Measurements from ENCODE around the gene ERC1. TPM values are rescaled to one million over a fixed set of nuclear protein-coding genes. Genes with fewer than 3 reads are reported as not detected.
"Not testable (repeated sequence)": the region's sequence is repeated elsewhere in the genome, so short reads cannot be mapped to it uniquely, and the experiment has no call there.

ERC1 gene
- polyA plus RNA-seq, 4 donors, result 35.3 to 43.4 (median 37.5) TPM

DNA sequence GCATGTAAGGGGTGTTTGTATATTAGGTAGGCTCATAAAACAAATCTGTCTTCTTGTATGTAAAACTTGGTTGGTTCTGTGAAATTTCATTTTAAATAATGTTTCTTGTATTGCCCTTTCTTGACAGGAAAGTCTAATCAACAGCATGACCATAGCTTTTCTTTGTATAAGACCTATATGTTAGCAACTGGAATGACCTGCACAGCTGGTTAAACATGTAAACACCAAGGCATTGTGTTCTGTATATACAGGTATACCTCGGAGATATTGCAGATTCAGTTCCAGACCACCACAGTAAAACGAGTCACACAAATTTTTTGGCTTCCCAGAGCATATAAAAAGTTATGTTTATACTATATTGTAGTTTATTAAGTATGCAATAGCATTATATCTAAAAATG lies 183.6 kb downstream of the ERC1 start:
- DNase-seq (ENCODE audit: low read depth in 4 of 4, low spot score in 2 of 4), result no peak

DNA sequence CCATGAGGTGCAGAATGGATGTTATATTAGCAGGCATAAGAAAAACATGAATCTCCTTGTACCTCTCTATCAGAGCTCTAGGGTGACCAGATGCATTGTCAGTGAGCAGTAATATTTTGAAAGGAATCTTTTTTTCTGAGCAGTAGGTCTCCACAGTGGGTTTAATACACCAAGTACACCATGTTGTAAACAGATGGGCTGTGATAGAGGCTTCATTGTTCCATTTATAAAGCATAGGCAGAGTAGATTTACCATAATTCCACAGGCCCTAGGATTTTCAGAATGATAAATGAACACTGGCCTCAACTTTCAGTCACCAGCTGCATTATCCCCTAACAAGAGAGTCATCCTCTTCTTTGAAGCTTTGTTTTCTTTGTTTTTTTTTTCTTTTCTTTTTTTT lies 185.2 kb downstream of the ERC1 start:
- no peak for DNase-seq (ENCODE audit: low read depth in 4 of 4, low spot score in 2 of 4)

DNA sequence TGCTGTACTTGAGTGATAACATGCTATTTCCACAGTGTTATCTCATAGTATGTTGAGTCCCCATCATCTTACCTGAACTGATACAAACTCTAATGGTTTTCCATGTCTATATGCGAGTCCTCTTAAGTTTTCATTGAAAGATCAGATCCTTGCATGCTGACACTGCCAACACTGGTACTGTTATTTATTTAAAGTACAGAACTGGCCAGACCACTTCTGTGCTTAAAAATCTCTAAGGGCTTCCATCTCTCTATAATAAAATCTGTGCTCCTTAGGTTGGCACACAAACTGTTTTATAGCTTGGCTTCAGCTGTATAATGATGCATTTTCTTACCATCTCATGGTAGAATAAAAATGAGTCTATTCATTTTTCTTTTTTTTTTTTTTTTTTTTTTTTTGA lies 188.1 kb downstream of the ERC1 start:
- DNase-seq (ENCODE audit: low read depth in 4 of 4, low spot score in 2 of 4), result no peak

DNA sequence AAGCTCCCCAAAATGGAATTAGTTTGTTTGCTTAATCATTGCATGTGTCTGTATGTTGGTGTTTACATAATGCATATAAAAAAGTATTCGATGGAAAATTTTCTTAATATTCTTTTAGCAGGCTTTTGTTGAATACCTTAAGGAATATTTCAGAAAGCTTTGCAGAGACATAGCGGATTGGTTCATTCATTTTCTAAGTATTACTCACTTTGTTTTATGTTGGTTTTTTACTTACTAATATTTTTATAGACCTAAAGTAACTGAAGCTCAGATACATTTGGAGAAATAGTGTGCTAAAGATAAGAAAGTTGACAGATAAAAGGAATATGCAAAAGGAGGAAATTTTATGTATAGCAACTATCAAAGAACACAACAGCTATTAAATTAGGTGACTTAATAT lies 191.0 kb downstream of the ERC1 start:
- DNase-seq (ENCODE audit: low read depth in 4 of 4, low spot score in 2 of 4), result no peak

DNA sequence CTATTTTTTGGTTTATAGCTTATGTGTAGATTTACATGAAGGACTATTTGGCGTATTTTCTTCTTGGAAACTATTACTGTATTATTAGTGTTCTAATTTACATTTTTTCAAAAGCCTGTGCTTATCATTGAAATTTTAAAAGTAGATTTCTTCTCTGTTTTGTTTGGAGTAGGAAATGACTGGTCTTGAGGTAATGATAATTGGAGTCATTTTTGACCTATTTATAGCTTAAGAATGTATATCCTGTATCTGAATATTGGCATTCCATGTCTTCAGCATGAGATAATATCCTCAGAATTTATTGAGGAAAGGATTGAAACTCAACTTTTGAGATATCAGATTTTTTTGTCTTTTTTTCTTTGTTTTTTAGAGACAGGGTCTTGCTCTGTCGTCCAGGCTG lies 193.4 kb downstream of the ERC1 start:
- DNase-seq (ENCODE audit: low read depth in 4 of 4, low spot score in 2 of 4), result no peak

DNA sequence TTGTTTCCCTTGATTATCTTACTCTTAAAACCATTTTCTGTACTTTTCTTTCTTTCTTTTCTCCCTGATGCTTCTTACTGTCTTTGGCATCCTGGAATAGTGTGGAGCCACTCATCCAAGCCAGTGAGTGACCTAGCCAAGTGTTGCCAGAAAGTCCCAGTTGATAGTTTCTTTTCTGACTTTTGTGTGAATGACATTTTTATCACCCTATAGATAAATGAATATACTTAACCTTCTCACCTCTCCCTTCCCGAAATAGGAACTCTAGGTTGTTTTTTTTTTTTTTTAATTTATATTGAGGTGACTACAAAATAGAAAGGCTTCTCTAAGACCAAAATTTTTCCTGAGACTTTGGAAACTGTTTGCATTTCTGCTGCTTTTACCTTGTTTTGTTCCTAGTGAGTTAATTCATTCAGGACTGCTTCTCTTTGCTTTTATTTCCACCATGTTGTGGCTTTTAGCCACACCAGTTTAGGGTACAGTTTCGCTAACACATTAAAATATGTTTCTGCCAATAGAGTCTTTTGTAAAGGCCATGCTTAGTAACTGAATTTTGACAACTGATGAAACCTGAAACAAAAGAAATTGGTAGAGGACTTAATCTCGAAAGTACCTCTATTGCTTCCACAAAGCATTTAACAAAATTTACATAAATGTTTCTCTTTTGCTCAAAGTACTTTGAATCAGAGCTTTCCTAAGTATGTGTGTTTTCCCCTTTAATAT lies 194.6 kb downstream of the ERC1 start:
- DNase-seq (ENCODE audit: low read depth in 4 of 4, low spot score in 2 of 4), result no peak

DNA sequence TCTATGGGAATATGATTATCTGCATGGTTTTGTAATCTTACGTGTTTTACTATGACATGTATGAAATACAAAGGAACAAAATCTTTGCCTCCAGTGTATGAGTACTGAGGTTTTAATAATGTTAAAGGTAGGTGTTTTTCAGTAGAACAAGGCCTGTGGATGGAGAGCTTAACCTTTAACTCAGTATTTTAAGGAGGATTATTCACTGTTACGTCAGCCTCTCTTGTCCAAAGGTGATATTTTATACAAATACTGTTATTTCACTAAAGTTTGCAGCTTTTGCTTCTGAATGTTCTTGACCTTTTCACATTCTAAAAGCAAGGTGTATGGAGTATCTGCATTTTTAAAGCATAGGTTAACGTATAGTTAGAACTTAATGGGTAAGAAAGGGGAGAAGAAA lies 195.3 kb downstream of the ERC1 start:
- DNase-seq (ENCODE audit: low read depth in 4 of 4, low spot score in 2 of 4), result no peak

DNA sequence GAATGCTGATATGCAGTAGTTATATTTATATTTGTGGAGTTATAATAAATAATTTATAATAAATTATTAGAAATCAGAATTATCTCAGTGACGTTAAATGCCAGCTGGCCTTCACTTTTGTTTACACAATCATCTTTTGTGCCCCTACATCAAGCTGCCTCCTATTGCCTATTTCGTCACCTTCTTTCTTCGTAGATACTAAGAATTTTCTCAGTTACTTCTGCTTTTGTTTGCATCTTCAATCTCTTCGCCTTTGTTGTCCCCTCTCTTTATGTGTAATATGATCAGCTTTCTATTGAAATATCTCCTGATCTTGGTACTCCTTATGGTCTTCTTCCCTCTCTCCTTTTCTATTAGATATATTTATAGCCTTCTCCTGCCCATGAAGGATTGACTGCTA lies 197.0 kb downstream of the ERC1 start:
- DNase-seq (ENCODE audit: low read depth in 4 of 4, low spot score in 2 of 4), result no peak

DNA sequence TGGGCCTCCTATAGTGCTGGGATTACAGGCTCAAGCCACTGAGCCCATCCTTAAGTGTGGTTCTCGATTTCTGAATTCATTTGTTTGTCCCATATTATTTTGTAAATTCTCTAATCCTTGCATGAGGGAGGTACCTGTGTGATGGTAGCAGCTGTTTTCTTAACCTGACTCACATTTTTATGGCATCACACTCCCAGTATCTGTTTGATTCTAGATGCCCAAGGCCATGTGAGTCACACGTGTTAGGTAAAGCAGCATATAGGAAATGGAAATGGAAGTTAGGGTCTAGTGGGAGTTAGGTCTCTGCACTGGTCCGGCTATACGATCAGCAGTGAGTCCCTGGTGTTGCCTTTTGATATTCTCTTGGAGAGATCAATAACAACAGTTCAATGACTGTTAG lies 198.1 kb downstream of the ERC1 start:
- DNase-seq (ENCODE audit: low read depth in 4 of 4, low spot score in 2 of 4), result no peak

DNA sequence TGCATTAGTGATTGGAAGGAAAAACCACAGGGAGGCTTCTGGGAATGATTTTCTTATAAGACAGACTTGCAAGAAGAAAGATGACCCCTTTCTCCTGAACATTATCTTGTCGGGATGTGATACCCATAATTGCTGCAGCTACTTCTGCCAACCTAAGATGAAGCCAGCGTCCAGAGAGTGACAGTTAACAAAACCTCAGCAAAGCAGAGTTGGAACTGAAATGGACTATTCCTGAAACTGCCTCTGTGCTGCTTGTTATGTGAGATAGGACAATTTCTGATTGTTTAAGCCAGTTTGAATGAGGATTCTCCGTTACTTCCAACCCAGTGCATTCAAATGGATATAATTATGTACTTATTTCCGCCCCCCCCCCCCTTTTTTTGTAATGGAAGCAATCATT lies 204.5 kb downstream of the ERC1 start:
- no peak for DNase-seq (ENCODE audit: low read depth in 4 of 4, low spot score in 2 of 4)

DNA sequence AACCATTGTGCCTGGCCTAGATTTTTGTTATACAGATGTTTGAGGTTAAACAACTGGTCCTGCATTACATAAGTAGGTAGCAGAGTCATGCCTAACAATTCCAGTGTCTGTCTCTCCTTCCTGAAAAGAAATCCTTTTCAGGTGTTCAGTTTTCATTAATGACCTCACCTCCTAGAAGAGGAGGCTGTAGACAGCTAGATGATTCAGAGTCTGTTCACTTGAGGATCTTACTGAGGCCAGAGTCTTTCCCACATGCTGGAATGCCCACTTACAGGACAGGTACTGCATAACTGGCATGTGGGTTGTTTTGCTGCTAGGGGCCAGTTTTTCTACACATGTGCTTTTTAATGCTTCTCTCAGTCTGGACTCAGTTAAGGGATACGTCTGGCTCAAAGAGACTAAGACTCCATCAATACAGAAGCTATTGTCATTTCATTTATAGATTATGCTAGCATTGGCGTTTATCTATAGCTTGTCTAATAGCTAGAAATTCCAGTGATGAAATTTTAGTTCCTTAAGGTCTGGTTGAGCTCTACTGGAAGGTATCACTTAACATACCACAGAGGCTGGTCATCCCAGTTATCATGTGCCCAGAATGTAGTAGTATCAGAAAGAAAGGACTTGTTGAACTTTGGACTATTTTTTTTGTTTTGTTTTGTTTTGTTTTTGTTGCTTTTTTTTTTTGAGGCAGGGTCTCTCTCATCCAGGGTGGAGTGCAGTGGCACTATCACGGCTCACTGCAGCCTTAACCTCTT lies 206.4 kb downstream of the ERC1 start:
- DNase-seq (ENCODE audit: low read depth in 4 of 4, low spot score in 2 of 4), result no peak

DNA sequence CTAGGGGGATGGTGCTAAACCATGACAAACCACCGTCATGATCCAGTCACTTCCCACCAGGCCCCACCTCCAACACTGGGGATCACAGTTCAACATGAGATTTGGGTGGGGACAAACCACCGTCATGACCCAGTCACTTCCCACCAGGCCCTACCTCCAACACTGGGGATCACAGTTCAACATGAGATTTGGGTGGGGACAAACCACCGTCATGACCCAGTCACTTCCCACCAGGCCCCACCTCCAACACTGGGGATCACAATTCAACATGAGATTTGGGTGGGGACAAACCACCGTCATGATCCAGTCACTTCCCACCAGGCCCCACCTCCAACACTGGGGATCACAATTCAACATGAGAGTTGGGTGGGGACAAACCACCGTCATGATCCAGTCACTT lies 207.8 kb downstream of the ERC1 start:
- not testable (repeated sequence) for DNase-seq (ENCODE audit: low read depth in 4 of 4, low spot score in 2 of 4)

DNA sequence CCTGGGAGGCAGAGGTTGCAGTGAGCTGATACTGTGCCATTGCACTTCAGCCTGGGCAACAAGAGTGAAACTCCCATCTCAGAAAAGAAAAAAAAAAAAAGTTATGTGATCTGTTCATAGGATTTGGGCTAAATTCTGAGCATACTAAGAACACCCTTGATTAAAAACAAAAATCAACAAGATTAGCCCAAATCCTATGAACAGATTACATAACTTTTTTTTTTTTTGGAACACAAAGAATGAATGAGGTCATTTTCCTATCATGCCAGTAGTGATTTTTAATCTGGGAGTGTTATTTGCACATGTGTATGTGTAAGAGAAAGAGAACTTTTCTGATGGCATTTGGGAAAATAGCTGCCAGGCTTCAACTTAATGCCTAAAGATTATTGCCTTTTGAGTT lies 208.7 kb downstream of the ERC1 start:
- no peak for DNase-seq (ENCODE audit: low read depth in 4 of 4, low spot score in 2 of 4)

DNA sequence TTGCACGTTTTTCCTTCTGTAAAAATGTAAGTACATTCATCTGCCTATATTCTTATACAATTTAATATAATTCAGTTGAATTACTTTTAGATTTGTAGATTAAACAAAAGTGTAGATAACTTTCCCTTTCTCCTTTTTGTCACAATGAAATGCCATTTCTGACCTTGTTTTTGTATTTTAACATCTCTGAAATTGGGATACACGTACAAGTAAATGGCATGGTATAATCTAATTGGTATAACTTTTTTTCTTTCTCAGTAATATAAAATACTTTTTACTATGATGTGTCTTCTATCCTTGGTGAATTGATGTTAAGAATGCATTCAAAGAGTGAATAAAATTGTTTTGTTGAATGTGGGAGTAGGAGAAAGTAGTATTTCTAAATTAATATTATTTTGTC lies 210.0 kb downstream of the ERC1 start:
- DNase-seq (ENCODE audit: low read depth in 4 of 4, low spot score in 2 of 4), result no peak

DNA sequence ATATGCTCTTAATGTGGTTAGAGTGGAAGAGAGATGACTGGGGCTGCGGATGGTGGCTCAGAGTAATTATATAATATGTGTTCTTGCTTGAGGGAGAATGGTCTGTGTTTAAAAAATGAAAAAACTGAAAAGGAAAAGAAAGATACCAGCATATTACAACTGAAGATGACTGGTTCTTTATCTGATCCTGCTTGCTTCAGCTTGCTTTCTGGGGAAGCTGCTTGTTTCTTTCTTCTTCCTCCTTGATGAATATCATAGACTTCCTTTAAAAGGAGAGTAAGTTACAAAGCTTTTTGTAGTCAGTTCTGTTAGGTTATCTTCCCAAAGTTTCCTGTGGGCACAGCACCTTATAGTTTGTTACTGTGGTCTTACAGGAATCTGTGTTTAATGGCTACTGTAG lies 210.9 kb downstream of the ERC1 start:
- no peak for DNase-seq (ENCODE audit: low read depth in 4 of 4, low spot score in 2 of 4)

DNA sequence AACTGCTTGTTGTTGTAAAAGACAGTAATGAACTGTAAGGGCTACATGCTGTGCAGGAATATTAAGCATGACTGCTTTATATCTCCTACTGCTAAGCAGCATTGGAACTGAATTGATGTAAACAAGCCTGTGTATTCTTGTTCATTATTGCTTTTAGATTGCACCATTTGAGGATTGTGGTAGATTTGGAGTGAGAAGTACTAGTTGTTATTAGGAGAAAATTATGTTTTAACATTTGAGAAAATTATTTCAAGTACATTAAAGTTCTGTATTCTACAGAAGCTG lies 212.7 kb downstream of the ERC1 start:
- no peak for DNase-seq (ENCODE audit: low read depth in 4 of 4, low spot score in 2 of 4)

DNA sequence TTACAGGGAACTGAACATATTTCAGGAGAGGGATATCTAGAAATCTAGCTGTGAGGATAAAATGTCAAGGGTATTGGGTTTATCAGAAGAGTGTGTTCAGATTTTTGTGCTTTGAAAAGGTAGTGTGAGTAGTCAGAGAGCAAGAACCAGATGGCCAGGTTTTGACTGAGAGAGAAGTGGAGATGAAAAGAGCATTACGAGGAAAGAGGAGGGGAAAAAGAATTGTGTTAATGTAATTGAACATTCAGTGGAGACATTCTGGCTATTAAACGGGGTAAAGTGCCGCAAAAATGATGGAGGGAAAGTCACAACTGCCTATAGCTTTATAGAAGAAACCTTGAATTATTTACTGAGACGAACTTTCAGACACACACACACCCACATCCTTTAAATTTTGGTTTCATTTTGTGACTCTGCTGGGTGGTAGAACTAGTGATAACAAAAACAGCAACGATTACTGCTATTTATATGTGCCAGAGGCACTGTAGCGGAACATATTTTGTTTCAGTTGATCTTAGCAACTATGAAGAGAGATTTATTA lies 213.6 kb downstream of the ERC1 start:
- DNase-seq (ENCODE audit: low read depth in 4 of 4, low spot score in 2 of 4), result no peak

DNA sequence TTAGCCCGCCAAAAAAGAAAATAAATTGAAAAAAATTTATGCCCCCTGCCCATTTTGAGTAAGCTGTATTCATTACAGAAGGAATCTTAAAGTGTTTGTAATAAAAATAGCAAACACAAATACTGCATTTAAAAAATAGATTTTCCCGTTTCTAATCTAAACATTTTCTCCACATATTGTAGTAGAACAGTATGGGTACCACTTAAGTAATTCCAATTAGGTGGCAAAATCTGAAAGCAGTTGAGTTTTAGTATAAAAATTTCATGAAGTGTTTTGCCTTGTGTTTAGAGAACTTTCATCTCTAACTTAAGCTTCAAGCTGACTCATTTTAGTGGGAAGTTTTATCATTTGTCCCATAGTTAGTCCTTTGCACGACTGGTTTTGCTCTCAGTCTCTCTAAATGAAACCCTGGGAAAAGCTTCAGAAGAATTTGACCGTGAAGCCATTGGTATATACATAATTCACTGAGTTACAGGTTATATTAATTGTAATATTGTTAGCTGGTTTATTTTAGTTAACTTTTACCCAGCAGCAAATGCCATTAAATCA lies 214.6 kb downstream of the ERC1 start:
- DNase-seq (ENCODE audit: low read depth in 4 of 4, low spot score in 2 of 4), result no peak

DNA sequence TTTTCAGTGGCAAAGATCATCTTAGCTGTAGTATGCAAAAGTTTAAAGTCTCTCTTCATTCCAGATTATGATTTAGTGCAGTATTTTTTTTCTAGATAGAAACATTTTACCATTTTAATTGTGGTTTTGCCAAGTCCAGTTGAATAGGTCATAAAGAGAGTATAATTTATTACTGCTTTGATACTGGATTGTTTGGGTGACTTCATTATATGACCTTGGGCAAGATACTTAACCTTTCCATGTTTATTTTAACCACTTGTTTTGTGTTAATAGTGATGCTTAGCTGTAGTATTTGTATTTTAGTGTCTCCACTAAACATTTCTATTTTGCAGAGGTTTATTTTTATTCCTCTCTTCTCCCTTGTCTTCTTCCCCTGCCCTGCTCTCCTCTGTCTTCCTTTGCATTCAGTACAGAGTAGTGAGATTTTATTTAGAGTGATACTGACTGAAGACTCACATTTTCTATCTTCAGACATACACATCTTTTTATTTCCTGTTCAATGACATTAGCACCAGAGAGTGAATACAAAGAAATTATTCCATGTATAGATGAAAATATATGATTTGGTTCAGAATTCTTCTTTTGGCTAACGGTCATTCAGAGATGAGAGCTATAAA lies 215.2 kb downstream of the ERC1 start:
- DNase-seq (ENCODE audit: low read depth in 4 of 4, low spot score in 2 of 4), result no peak

DNA sequence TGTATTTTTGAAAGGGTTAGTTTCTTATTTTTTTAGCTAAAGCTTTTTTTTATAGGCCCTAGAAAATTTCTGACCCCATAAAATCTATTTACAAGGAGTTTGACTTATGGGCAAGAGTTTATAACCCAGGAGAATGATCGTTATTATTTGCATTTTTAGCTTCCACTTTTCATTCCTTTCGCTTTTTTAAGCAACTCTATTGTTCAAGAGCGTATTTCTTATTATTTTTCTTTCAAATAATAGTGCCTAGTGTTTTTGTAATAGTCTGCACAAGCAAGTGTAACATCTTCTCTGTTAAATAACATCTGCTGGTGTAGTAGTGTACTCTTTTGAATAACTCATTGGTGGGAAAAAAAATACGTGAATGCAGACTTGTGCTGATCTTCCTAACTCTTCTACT lies 216.3 kb downstream of the ERC1 start:
- DNase-seq (ENCODE audit: low read depth in 4 of 4, low spot score in 2 of 4), result no peak

DNA sequence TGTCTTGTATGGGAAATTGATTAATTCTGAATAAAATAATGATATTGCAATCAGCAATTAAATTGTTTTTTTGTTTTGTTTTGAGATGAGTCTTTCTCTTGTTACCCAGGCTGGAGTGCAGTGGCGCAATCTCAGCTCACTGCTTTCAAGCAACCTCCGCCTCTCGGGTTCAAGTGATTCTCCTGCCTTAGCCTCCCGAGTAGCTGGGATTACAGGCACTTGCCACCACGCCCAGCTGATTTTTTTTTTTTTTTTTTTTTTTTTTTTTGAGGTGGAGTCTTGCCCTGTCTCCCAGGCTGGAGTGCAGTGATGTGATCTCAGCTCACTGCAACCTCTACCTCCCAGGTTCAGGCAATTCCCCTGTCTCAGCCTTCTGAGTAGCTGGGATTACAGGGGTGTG lies 217.7 kb downstream of the ERC1 start:
- not testable (repeated sequence) for DNase-seq (ENCODE audit: low read depth in 4 of 4, low spot score in 2 of 4)

DNA sequence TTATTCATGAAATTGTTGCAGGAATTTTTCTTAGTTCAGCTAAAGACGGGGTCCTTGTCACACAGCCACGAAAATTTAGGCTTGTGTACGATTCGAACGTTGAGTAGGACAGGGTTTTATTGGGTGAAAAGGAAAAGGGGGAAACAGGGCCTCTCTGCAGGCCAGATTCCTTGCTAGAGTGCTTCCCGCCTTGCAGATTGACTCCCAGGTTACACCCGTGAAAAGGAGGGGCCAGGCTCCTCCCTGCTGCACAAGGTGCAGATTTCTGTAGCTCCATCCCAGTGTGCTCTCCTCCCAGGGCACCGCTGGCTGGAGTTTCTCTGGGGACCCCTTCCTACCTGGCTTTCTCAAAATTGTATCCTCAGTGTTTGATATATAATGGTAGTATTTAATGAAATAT lies 221.5 kb downstream of the ERC1 start:
- no peak for DNase-seq (ENCODE audit: low read depth in 4 of 4, low spot score in 2 of 4)

Measured in left renal cortex interstitium (tissue), 4 donors.